Liver (tissue), 3 donors: ENCODE measurements around the gene MOK.

Experiments used
- CTCF ChIP-seq: fragments of 150-350 bp; IDR thresholded peaks from 2 replicates; pipeline ENCODE4 v1.5.1; 2017; ENCODE audit warnings: improper control_type of control experiment, low read depth, low read length; ENCODE audit not compliant: missing input control
- GABPA ChIP-seq, 2 donors: IDR thresholded peaks in 1 of 2; conservative IDR thresholded peaks in 1 of 2; 2 replicates each; pipeline ENCODE4 v1.6.1; 2016; ENCODE audit warnings: antibody characterized with exemption in 2 of 2, mild to moderate bottlenecking in 1 of 2, moderate library complexity in 1 of 2
- HNF4A ChIP-seq, 2 donors: conservative IDR thresholded peaks; 2 replicates each; pipeline ENCODE4 v1.6.1; 2016; ENCODE audit warnings: antibody characterized with exemption in 2 of 2, mild to moderate bottlenecking in 2 of 2
- JUND ChIP-seq, 2 donors: IDR thresholded peaks; 2 replicates each; pipeline ENCODE4 v1.6.1; 2016; ENCODE audit warnings: antibody characterized with exemption in 2 of 2
- MAX ChIP-seq: IDR thresholded peaks from 2 replicates; pipeline ENCODE4 v1.6.1; 2016; ENCODE audit warnings: antibody characterized with exemption
- RAD21 ChIP-seq, 2 donors: IDR thresholded peaks; 2 replicates each; pipeline ENCODE4 v1.6.1; 2016; ENCODE audit warnings: antibody characterized with exemption in 2 of 2, mild to moderate bottlenecking in 2 of 2
- REST ChIP-seq: IDR thresholded peaks from 2 replicates; pipeline ENCODE4 v1.6.1; 2016; ENCODE audit warnings: antibody characterized with exemption, mild to moderate bottlenecking
- YY1 ChIP-seq: IDR thresholded peaks from 2 replicates; pipeline ENCODE4 v1.6.1; 2016; ENCODE audit warnings: antibody characterized with exemption, mild to moderate bottlenecking
- ZBTB33 ChIP-seq: IDR thresholded peaks from 2 replicates; pipeline ENCODE4 v1.6.1; 2016; ENCODE audit warnings: antibody characterized with exemption
- donor health status: healthy.
- donor health status: healthy.

- TF ChIP-seq GABPA (IDR thresholded peaks at IDR 0.05 in 1 of 2, conservative IDR thresholded peaks at IDR 0.05 in 1 of 2), result no peak
- TF ChIP-seq REST, result no peak
- TF ChIP-seq CTCF, result no peak
- TF ChIP-seq ZBTB33, result no peak
- no peak for TF ChIP-seq RAD21 (IDR thresholded peaks at IDR 0.05)
- TF ChIP-seq JUND (IDR thresholded peaks at IDR 0.05), result no peak
- TF ChIP-seq MAX, result no peak
- TF ChIP-seq YY1, result no peak
- no peak for TF ChIP-seq HNF4A (conservative IDR thresholded peaks at IDR 0.05)
Observed at GRCh38 chr14:102321456-102322422, 16.8 kb upstream of the MOK start.
